Erythroblast (primary cell): ENCODE results near the gene KPNA6.
"Not testable (repeated sequence)": the region's sequence is repeated elsewhere in the genome, so short reads cannot be mapped to it uniquely, and the experiment has no call there.

ENCODE experiments used
- GATA1 ChIP-seq: IDR thresholded peaks from 2 replicates; pipeline ENCODE4 v1.6.1; 2011; ENCODE audit warnings: low read depth, mild to moderate bottlenecking, control low read depth, low read length, moderate library complexity
- POLR2A ChIP-seq: IDR thresholded peaks from 2 replicates; pipeline ENCODE4 v1.6.1; 2011; ENCODE audit warnings: mild to moderate bottlenecking, low read length

GRCh38 chr1:32065613-32066488 lies 42.0 kb upstream of the KPNA6 start:
- TF ChIP-seq POLR2A, GATA1: not testable (repeated sequence)
